Natural killer cell (primary cell): Measurements from ENCODE around the gene ATIC. TPM values are rescaled to one million over a fixed set of nuclear protein-coding genes. Genes with fewer than 3 reads are reported as not detected.
A peak's percentile ranks its signal among the peaks of the same experiment; 100 is the strongest.

Experiments used
- ATAC-seq, 3 donors: fragments of 150-1000 bp in 2 of 3; fragments of 200-7000 bp in 1 of 3; cut with Tn5 transposase; 1 replicate in 1 of 3; 2 replicates in 2 of 3; pipeline ENCODE4 v1.10.0; 2021; ENCODE audit warnings: mild to moderate bottlenecking in 2 of 3, moderate library complexity in 2 of 3
- DNase-seq, 2 donors: peaks; one replicate each; pipeline versions ENCODE4 v3.0.0 to v3.0.0-alpha.2; 2013 to 2021; ENCODE audit warnings: mixed read lengths in 1 of 2
- H3K27ac ChIP-seq: one replicate; pipeline ENCODE4 v1.5.1; 2013; ENCODE audit warnings: mild to moderate bottlenecking, low read length
- H3K27me3 ChIP-seq: one replicate; pipeline ENCODE4 v1.6.1; 2013; ENCODE audit warnings: low read length; ENCODE audit not compliant: control insufficient read depth, insufficient read depth
- H3K36me3 ChIP-seq: one replicate; pipeline ENCODE4 v1.6.1; 2013; ENCODE audit warnings: low read length; ENCODE audit not compliant: control insufficient read depth, insufficient read depth
- H3K4me1 ChIP-seq: one replicate; pipeline ENCODE4 v1.6.1; 2013; ENCODE audit warnings: low read length; ENCODE audit not compliant: control insufficient read depth, insufficient read depth
- H3K4me3 ChIP-seq: one replicate; pipeline ENCODE4 v1.5.1; 2013; ENCODE audit warnings: low read length
- H3K9me3 ChIP-seq: one replicate; pipeline ENCODE4 v1.6.1; 2013; ENCODE audit warnings: low read length; ENCODE audit not compliant: control insufficient read depth, insufficient read depth
- H3K27ac Mint-ChIP-seq, 2 donors: one replicate each; pipeline ENCODE4 v1.8.0; 2022; ENCODE audit warnings: mild to moderate bottlenecking in 2 of 2, mixed read lengths in 2 of 2, moderate library complexity in 1 of 2
- H3K27me3 Mint-ChIP-seq, 2 donors: one replicate each; pipeline ENCODE4 v1.8.0; 2022; ENCODE audit warnings: low read depth in 2 of 2, mixed read lengths in 2 of 2
- H3K36me3 Mint-ChIP-seq: one replicate; pipeline ENCODE4 v1.8.0; 2022; ENCODE audit warnings: mixed read lengths
- H3K4me1 Mint-ChIP-seq, 2 donors: one replicate each; pipeline ENCODE4 v1.8.0; 2022; ENCODE audit warnings: mixed read lengths in 2 of 2
- H3K4me3 Mint-ChIP-seq: one replicate; pipeline ENCODE4 v1.8.0; 2022; ENCODE audit warnings: mild to moderate bottlenecking, moderate library complexity, mixed read lengths
- H3K9me3 Mint-ChIP-seq, 2 donors: one replicate each; pipeline ENCODE4 v1.8.0; 2022; ENCODE audit warnings: mixed read lengths in 2 of 2
- WGBS: methylation state at CpG from one replicate; pipeline ENCODE4 v1.1.7; 2013; ENCODE audit warnings: missing lambda C conversion rate; ENCODE audit not compliant: insufficient coverage; 5-methylcytosine and 5-hydroxymethylcytosine counted together
- intact Hi-C: fragments of 100-400 bp; cut with micrococcal nuclease; formaldehyde crosslinking; loops from one replicate; pipeline ENCODE4 v1.14.2; 2022
- total RNA-seq, 4 donors: library from RNA; stranded (reverse); fragments of 120-200 nt in 1 of 4; gene quantifications; one replicate each; pipeline versions ENCODE4 v1.2.3 to v1.2.4, GENCODE V29; 2013 to 2022
- TF ChIP-seq, protein P1 (sequence below): fragments of 200-600 bp; IDR thresholded peaks from one replicate; pipeline ENCODE4 v1.8.0; 2022; ENCODE audit warnings: antibody characterized with exemption

Gene ATIC
- total RNA-seq, 3 donors from 2014 or later (not counting 1 experiment from before 2014, with no cell fraction given): 33.2 to 49.9 (median 44.5) TPM

DNA sequence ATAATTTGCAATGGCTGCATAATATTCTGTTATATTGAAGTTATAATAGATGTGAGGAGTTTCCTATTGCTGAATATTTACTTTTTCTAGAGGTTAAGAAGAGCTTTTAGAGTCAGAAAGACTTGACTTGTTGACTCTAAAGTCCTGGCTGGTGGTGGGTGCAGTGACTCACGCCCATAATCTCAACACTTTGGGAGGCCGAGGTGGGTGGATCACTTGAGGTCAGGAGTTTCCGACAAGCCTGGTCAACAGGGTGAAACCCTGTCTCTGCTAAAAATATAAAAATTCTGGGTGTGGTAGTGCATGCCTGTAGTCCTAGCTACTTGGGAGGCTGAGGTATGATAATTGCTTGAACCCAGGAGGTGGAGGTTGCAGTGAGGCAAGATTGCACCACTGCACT is 33.9 kb upstream of the ATIC start:
- Histone ChIP-seq H3K4me3 (no peak overlapping the region), H3K27me3 (no peaks in the 10 kb centered on the region), H3K27ac (no peak overlapping the region), H3K4me1 (no peaks in the 10 kb centered on the region), H3K36me3 (no peaks in the 10 kb centered on the region), H3K9me3 (no peaks in the 10 kb centered on the region)
- intact Hi-C loops: no loop called here
- H3K36me3 Mint-ChIP-seq: no peaks in the 10 kb centered on the region
- ATAC-seq (peak in 1 of 3 donors; percentile 35), DNase-seq (no peak)
- TF ChIP-seq, protein P1, sequence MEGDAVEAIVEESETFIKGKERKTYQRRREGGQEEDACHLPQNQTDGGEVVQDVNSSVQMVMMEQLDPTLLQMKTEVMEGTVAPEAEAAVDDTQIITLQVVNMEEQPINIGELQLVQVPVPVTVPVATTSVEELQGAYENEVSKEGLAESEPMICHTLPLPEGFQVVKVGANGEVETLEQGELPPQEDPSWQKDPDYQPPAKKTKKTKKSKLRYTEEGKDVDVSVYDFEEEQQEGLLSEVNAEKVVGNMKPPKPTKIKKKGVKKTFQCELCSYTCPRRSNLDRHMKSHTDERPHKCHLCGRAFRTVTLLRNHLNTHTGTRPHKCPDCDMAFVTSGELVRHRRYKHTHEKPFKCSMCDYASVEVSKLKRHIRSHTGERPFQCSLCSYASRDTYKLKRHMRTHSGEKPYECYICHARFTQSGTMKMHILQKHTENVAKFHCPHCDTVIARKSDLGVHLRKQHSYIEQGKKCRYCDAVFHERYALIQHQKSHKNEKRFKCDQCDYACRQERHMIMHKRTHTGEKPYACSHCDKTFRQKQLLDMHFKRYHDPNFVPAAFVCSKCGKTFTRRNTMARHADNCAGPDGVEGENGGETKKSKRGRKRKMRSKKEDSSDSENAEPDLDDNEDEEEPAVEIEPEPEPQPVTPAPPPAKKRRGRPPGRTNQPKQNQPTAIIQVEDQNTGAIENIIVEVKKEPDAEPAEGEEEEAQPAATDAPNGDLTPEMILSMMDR: no peak
- H3K27me3 Mint-ChIP-seq: no peaks in the 10 kb centered on the region
- 79% methylated on average over 3 of the region's 3 CpGs for WGBS
- no peaks in the 10 kb centered on the region for H3K4me1 Mint-ChIP-seq
- no peaks in the 10 kb centered on the region for H3K9me3 Mint-ChIP-seq
- H3K4me3 Mint-ChIP-seq: no peak overlapping the region
- H3K27ac Mint-ChIP-seq: no peak overlapping the region

DNA sequence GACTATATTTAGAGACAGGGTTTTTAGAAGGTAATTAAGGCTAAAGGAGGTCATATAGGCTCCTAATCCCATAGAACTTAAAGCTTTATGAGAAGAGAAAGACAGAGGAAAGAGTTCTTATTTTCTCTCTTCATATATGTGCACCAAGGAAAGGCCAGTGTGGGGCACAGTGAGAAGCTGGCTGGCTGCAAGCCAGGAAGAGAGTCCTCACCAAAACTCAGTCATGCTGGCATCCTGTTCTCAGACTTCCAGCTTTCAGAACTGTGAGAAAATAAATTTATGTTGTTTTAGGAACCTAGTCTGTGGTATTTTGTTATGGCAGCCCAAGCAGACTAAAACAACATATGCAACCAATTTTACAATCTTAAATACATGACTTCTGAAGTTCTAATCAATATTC is 31.5 kb upstream of the ATIC start:
- no peak for DNase-seq

DNA sequence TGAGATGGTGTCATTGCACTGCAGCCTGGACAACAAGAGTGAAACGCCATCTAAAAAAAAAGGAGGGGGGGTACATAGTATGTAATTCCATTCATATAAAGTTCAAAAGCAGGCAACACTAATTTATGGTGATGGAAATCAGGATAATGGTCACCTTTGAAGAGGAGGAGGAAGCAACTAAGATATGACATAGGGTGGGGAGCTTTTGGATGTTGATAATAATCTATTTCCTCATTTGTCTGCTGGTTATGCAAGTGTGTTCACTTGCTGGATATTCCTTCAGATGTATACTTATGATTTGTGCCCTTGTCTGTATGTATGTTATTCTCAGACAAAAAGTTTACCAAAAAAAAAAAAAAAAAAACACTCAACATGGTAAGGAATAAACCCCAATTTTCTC is 28.6 kb upstream of the ATIC start:
- Mint-ChIP-seq H3K9me3 (no peaks in the 10 kb centered on the region), H3K36me3 (no peaks in the 10 kb centered on the region), H3K4me3 (no peak overlapping the region), H3K27ac (no peak overlapping the region), H3K4me1 (no peaks in the 10 kb centered on the region), H3K27me3 (no peaks in the 10 kb centered on the region)
- H3K9me3 ChIP-seq: no peaks in the 10 kb centered on the region
- ATAC-seq: no peak
- DNase-seq: no peak
- no peaks in the 10 kb centered on the region for H3K4me1 ChIP-seq
- TF ChIP-seq, protein P1: no peak
- intact Hi-C loops: no loop called here
- 91% methylated on average over 1 of the region's 1 CpG for WGBS
- H3K36me3 ChIP-seq: no peaks in the 10 kb centered on the region
- H3K27ac ChIP-seq: no peak overlapping the region
- no peaks in the 10 kb centered on the region for H3K27me3 ChIP-seq
- H3K4me3 ChIP-seq: no peak overlapping the region

More for the DNA sequence above, 31.5 kb upstream of the ATIC start:
- no peak for ATAC-seq
- Mint-ChIP-seq H3K4me1 (no peaks in the 10 kb centered on the region), H3K36me3 (no peaks in the 10 kb centered on the region), H3K27me3 (no peaks in the 10 kb centered on the region), H3K4me3 (no peak overlapping the region), H3K9me3 (no peaks in the 10 kb centered on the region), H3K27ac (no peak overlapping the region)
- TF ChIP-seq, protein P1: no peak
- intact Hi-C loops: no loop called here
- Histone ChIP-seq H3K4me1 (no peaks in the 10 kb centered on the region), H3K36me3 (no peaks in the 10 kb centered on the region), H3K4me3 (no peak overlapping the region), H3K27ac (no peak overlapping the region), H3K27me3 (no peaks in the 10 kb centered on the region), H3K9me3 (no peaks in the 10 kb centered on the region)

DNA sequence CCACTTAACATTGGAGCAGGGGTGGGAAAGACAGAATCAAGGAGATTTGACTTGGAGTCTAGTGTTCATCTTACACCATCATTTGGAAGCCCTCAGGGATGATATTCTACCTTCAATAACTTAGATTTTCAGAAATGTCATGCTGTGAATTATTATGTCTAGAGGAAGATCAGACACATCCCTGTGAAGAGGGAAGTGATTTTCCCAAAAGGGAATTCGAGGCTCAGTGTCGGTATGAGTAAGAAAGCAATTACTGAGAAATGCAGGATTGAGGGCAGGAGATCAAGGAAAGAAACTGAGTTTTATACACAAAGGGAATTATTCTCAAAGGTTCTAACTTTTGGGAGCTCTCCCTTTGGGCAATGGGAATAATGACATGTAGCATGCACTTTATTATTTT is 25.6 kb upstream of the ATIC start:
- Mint-ChIP-seq H3K36me3 (no peaks in the 10 kb centered on the region), H3K4me1 (no peaks in the 10 kb centered on the region), H3K27ac (no peak overlapping the region), H3K9me3 (no peaks in the 10 kb centered on the region), H3K27me3 (no peaks in the 10 kb centered on the region), H3K4me3 (no peak overlapping the region)
- ATAC-seq (no peak), DNase-seq (no peak)
- H3K9me3 ChIP-seq: no peaks in the 10 kb centered on the region
- H3K27me3 ChIP-seq: no peaks in the 10 kb centered on the region
- no peaks in the 10 kb centered on the region for H3K36me3 ChIP-seq
- no peak overlapping the region for H3K4me3 ChIP-seq
- H3K4me1 ChIP-seq: no peaks in the 10 kb centered on the region
- intact Hi-C loops: no loop called here
- TF ChIP-seq, protein P1: no peak
- WGBS: 85% methylated on average over 2 of the region's 2 CpGs
- no peak overlapping the region for H3K27ac ChIP-seq
